GM12865 (cell line): ENCODE measurements around the gene STAG1.
"Not testable (repeated sequence)": the region's sequence is repeated elsewhere in the genome, so short reads cannot be mapped to it uniquely, and the experiment has no call there.

Experiments
- DNase-seq: peaks from one replicate; pipeline ENCODE4 v3.0.0; 2010; ENCODE audit warnings: low read depth
- H3K4me3 ChIP-seq: 2 replicates; pipeline ENCODE4 v1.5.1; 2011; ENCODE audit warnings: mild to moderate bottlenecking, low read depth, low read length, control low read depth
- TF ChIP-seq, protein P1 (sequence below): IDR thresholded peaks from 2 replicates; pipeline ENCODE4 v1.5.1; 2011; ENCODE audit warnings: low read length, control low read depth, low read depth, inconsistent platforms; ENCODE audit not compliant: insufficient read depth; ENCODE audit errors: missing control alignments

Gene STAG1

DNA sequence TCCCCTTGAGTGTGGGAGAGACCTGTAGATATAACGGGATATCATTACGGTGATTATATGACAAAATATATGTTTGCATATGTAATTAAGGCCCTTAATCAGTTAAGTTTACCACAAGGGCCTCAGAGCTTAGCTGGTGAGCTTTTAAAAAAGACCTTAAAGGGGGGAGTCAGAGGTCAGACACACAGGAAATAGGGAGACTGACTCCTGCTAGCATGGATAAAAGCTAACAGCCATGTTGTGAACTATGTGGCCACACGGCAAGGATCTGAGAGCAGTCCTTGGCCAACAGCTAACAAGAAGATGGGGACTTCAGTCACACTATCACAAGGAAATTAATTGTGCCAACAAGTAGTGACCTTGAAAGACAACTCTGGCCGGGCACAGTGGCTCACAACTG lies 3.1 kb downstream of the STAG1 start:
- TF ChIP-seq, protein P1, sequence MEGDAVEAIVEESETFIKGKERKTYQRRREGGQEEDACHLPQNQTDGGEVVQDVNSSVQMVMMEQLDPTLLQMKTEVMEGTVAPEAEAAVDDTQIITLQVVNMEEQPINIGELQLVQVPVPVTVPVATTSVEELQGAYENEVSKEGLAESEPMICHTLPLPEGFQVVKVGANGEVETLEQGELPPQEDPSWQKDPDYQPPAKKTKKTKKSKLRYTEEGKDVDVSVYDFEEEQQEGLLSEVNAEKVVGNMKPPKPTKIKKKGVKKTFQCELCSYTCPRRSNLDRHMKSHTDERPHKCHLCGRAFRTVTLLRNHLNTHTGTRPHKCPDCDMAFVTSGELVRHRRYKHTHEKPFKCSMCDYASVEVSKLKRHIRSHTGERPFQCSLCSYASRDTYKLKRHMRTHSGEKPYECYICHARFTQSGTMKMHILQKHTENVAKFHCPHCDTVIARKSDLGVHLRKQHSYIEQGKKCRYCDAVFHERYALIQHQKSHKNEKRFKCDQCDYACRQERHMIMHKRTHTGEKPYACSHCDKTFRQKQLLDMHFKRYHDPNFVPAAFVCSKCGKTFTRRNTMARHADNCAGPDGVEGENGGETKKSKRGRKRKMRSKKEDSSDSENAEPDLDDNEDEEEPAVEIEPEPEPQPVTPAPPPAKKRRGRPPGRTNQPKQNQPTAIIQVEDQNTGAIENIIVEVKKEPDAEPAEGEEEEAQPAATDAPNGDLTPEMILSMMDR: no peak
- DNase-seq: no peak
- H3K4me3 ChIP-seq: no peak overlapping the region

DNA sequence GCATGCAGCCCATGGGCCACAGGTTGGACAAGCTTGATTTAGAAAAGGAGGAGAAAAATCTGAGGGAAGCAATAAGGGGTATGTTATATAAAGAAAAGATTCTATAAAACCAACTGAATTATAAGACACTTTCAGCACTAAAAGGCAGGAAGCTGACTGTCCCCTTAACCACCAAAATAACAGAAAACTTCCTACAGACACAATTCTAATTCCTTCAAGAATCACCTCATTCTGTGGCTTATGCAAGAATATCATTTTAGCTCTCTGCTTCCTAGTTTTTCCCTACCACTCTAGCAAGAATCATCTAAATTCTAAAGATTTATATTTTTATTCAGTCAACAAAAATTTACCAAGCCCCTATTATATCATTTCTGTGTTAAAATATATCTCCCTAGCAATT lies 6.3 kb downstream of the STAG1 start:
- H3K4me3 ChIP-seq: no peak overlapping the region
- DNase-seq: no peak
- TF ChIP-seq, protein P1: no peak

- no peak for DNase-seq
- no peak overlapping the region for H3K4me3 ChIP-seq
- TF ChIP-seq, protein P1: no peak
These were observed 11.1 kb downstream of the STAG1 start for GRCh38 chr3:136741063-136741462.

DNA sequence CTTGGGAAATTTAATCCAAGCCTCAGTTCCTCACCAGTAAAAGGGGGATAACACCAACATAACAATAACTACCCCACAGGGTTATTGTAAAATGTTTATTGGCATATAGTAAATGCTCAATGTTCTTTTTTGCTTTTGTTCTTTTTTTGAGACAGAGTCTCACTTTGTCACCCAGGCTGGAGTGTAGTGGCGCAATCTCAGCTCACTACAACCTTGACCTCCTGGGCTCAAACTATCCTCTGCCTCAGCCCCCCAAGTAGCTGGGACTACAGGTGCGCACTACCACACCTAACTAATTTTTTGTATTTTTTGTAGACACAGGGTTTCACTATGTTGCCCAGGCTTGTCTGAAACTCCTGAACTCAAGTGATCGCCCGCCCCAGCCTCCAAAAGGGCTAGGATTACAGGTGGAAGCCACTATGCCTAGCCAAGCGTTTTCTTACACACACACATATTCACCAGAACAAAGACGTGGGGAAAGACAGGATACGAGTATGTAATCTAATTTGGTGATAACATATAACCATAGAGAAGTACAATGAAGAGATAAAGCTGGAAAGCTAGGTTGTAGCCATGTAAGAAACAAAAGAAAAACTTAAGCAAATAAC lies 11.7 kb downstream of the STAG1 start:
- no peak for DNase-seq
- TF ChIP-seq, protein P1: no peak
- H3K4me3 ChIP-seq: no peak overlapping the region

GRCh38 chr3:136736950-136737349 lies 15.2 kb downstream of the STAG1 start:
- not testable (repeated sequence) for H3K4me3 ChIP-seq, DNase-seq

DNA sequence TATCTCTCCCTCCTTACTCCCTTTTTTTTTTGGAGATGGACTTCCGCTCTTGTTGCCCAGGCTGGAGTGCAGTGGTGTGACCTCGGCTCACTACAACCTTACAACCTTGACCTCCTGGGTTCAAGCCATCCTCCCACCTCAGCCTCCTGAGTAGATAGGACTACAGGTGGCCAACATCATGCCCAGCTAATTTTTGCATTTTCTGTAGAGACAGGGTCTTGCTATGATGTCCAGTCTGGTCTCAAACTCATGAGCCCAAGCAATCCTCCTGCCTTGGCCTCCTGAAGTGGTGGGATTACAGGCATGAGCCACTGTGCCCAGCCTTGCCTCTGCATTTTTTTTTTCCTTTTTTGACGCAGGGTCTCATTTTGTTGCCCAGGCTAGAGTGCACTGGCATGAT lies 17.1 kb downstream of the STAG1 start:
- no peak overlapping the region for H3K4me3 ChIP-seq
- TF ChIP-seq, protein P1: no peak
- DNase-seq: no peak

DNA sequence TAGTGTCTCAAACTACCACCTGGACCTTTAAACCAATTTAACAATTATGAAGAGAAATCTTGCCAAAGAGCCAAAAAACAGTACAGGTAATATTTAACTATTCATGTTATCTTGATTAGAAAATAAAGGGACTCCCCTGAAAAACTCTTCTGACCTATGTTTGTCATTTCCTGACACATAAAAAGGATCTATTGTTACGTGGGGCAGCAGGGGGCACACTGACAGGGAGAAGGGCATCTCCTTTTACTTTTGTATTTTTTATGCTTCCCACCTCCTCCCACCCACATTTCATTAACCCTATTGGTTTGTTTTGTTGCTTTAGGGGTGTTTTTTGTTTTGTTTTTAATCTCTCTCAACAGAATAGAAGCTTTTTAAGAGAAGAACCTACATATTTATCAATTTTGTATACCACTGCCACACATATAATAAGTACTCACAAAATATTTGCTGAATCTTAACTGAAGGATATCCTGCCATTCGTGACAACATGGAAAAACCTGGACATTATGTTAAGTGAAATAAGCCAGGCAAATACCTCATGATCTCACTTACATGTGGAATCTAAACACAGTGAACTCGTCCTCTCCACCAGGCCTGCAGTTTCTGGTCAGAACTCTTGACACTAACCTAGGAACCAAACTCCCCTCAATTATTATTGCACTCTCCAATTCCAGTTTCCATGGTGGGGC lies 17.7 kb downstream of the STAG1 start:
- DNase-seq: no peak
- no peak overlapping the region for H3K4me3 ChIP-seq
- TF ChIP-seq, protein P1: no peak
